GM19452 (cell line): ENCODE results near the gene SLMAP.
"Not testable (repeated sequence)": the region's sequence is repeated elsewhere in the genome, so short reads cannot be mapped to it uniquely, and the experiment has no call there.

Experiments used
- ATAC-seq: cut with Tn5 transposase; IDR thresholded peaks from one replicate; pipeline ENCODE4 v1.9.1; 2021; ENCODE audit not compliant: unreplicated experiment

The SLMAP gene

GRCh38 chr3:57876632-57877031 lies 120.5 kb downstream of the SLMAP start:
- no peak for ATAC-seq

GRCh38 chr3:57877116-57877515 lies 121.0 kb downstream of the SLMAP start:
- ATAC-seq: no peak

- ATAC-seq: not testable (repeated sequence)
Measured at GRCh38 chr3:57884436-57884835, 128.3 kb downstream of the SLMAP start.

- no peak for ATAC-seq
Measured at GRCh38 chr3:57889807-57890206, 133.7 kb downstream of the SLMAP start.

DNA sequence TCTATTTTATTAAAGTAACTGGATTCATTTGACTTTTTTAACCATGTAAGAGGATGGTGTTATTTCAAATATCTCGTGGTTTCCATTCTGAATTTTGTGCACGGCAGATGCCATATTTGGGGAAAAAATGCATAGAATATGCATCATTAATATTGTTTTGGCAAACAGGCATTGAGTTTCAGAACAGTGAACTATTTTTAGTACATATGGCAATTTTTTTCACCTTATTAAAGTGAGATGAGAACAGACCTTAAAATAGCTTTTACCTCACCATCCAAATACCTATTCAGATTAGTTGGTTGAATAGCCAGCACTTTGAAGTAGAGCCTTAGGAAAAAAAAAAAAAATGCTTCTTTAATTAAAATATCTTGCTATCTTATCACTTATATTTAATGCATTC lies 134.8 kb downstream of the SLMAP start:
- ATAC-seq: no peak

- ATAC-seq: no peak
Measured at GRCh38 chr3:57892423-57892822, 136.3 kb downstream of the SLMAP start.

DNA sequence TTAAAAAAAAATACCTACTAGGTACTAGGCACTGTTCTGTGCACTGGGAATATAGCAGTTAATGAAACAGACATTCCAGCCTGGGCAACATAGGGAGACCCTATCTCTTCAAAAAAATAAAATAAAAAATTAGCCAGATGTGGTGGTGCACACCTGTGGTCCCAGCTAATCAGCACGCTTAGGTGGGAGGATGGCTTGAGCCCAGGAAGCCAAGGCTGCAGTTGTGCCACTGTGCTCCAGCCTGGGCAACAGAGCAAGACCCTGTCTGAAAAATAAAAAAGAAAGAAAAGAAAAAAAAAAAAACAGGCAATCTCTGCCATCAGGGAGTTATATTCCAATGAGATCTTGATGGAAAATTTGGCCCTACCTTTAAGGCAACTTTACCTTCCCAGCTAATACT lies 137.0 kb downstream of the SLMAP start:
- ATAC-seq: no peak

- no peak for ATAC-seq
Measured at GRCh38 chr3:57893668-57894067, 137.6 kb downstream of the SLMAP start.

GRCh38 chr3:57896031-57896430 lies 139.9 kb downstream of the SLMAP start:
- no peak for ATAC-seq

DNA sequence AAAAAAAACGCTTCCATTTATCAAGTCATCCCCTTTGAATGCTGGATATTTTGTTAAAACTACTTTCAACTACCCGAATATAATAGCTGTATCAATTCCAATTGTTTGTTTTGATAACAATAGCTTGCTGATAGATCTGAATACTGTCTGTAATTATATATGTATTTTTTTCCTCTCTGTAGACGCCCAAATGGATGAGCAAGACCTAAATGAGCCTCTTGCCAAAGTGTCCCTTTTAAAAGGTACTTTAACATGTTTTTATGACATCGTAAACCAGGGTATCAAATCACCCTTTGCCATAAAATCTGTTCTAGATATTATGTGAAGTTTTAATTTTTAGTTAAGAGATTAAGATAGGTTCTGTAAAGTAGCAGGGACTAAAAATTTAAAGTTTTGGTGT lies 140.6 kb downstream of the SLMAP start:
- no peak for ATAC-seq

DNA sequence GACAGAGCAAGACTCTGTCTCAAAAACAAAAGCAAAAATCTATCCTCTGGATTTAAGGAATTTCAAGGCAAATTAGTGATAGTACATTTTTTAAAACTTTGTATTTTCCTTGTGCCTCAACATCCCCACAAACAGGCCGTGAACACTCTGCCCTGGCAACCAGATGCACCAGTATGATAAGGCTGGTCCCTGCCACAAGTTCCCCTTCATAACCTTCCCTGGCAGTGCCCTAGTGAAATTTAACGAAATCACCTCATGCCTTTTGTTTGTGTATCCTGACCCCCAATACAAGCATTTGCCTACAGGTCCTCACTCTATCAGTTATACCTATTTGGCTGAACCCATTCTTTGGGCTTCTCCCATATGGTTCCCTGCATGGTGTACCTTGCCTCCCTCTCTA lies 144.7 kb downstream of the SLMAP start:
- ATAC-seq: no peak

- no peak for ATAC-seq
Measured at GRCh38 chr3:57903124-57903890, 147.2 kb downstream of the SLMAP start.

DNA sequence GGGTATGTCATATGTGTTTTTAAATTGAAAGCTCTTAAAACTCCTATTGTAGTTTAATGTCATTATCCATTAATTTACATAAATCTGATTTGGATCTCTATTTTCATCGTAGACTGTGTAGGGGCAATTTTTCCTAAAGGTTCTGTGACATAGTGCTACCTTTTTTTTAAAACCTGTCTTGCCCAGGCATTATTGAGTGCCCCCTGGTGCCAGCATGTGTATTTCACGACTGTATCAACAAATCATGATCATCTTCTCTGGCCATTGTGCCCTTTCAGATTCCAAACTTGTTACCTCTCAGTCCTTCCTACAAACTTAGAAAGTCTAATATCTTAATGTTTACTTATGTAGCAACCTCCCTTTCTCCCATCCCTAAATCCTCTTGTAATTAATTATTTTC lies 154.9 kb downstream of the SLMAP start:
- no peak for ATAC-seq

GRCh38 chr3:57911593-57911992 lies 155.5 kb downstream of the SLMAP start:
- no peak for ATAC-seq

DNA sequence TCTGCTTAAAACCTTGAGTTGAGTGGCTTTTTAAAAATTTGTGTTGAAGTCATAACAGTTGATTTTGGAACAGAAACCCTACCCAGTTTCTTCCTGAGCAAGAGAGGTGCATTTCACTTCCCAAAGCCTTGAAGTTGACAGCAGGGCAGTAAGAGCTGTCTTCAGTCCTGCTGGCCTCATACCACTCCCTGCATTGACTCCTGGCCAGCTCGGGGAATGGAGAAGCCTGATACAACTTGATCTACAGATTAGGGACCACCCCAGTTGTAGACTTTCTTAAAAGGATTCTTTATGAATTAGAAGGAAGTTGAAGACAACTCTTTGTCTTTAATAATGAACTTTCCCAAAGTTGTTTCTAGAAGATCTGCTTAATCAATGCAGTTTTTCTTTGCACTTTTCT lies 161.5 kb downstream of the SLMAP start:
- ATAC-seq: no peak

DNA sequence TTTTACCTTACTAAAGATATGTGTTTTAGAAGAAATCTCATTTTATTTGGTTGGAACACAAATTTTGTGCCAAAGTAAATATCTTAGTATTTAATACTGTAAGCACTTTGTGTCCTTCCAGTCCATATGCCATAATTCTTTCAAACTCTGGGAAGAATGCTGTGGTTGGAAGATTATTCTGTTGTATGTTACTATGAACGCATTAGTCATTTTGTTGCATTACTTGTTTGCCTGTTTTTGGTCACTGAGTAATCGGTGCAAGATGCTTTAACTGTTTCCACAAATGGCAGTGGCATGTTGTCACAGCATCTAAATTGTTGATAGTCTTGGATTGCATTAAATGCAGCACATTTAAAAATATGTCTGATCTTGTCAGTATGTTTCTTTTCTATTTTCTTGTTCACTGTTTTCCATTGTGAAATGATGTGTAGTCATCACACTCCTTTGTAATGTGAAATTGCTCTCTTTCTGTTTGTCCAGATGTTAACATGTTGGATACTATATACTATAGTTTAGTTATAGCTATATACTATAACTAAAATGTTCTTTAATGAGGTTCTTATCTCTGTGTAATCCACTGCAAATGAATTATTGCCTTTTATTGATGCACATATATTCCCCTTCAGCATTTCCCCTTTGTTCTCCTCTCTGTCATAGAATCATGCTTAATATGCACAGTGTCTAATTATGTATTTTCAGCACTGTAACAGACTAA lies 162.2 kb downstream of the SLMAP start:
- no peak for ATAC-seq

DNA sequence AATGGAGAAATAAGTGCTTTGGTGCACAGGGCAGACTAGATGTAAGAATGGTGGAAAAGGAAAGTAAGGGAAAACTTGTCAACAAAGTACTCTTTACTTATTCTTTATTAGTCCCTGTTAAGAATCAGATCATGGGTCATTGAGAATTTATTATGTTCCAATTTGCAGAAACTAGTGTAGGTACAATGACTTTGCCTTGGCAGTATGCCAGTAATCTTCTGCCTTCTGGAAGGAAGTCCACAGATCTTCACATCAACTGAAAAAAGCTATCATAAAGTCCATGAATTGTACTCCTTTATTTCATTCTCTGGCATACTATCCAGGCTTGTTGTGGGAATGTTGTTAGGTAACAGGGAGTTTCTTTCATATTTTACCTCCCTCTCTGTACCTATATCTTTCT lies 163.9 kb downstream of the SLMAP start:
- ATAC-seq: no peak

DNA sequence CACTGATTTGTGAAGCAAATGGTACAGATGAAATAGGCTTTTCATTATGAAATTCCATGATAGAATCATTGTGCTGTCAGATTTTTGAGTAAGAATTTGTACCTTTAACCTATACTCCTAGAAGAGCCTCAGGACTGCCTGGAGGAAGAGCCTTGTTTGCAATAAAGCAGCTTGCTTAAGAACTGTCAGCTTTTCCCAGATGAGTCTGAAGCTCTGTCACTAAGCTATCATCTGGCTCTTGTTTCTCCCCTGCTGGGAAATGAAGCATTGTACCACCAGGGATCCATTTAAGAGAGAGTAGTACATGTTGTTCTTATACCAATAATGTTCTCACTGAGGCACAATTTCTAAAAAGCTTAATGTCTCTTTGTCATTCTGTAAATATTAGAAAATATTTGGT lies 167.0 kb downstream of the SLMAP start:
- ATAC-seq: no peak

DNA sequence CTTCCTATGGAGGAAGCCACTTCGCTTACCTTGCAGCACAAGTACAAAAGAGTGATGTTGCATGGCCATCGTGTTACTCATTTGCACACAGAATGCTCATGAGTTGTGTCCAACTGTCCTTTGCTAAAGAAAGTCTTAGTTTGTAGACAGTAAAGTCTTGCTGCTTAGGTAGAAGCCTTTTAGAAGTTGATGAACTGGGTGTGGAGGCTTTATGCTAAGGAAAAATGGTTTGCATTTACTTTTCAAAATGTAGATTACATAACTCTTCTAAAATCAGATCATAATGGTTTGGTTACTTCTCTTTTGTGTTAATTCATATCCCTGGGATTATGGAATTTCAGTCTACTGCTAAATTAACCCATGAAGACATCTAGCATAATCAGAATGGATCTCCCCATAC lies 167.6 kb downstream of the SLMAP start:
- no peak for ATAC-seq

GRCh38 chr3:57927166-57927565 lies 171.1 kb downstream of the SLMAP start:
- no peak for ATAC-seq

GRCh38 chr3:57927916-57928315 lies 171.8 kb downstream of the SLMAP start:
- no peak for ATAC-seq

- no peak for ATAC-seq
Measured at GRCh38 chr3:57928511-57928910, 172.4 kb downstream of the SLMAP start.

GRCh38 chr3:57929988-57930387 lies 173.9 kb downstream of the SLMAP start:
- ATAC-seq: no peak
